ENCODE measurements around the gene FCN3. TPM values are rescaled to one million over a fixed set of nuclear protein-coding genes. Genes with fewer than 3 reads are reported as not detected.

FCN3 gene
- total RNA-seq, 4 donors from 2014 or later = 2.9 to 16.6 (median 10.5) TPM

DNA sequence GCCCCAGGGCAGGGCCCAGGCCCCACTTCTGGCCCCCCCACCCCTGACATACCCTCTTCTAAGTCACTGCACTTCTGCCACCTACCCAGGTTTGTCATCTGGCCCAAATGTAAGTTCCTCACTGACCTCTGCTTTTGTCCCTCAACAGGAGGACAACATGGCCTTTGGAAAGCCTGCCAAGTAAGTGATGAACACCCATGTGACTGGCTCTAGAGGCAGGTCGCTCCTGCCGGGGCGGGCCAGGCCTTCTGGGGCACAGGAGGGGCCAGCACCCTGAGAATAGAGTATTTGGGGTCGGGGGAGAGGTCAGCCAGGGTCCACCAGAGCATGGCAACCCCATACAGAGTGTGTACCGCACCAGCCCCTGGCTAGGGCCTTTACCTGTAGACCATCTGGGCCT is 42.7 kb downstream of the FCN3 start:
- Histone ChIP-seq H3K4me1 (peaks cover 11 to 38% (median 25%) of the 10 kb centered on the region in 4 donors), H3K9me3 (no peaks in the 10 kb centered on the region), H3K27ac (replicated peaks in 1 of 4) (no peak overlapping the region), H3K27me3 (no peaks in the 10 kb centered on the region), H3K4me3 (no peak overlapping the region), H3K36me3 (peaks cover 23 to 95% (median 73%) of the 10 kb centered on the region in 4 donors)
- 67% methylated on average over 3 of the region's 5 CpGs for WGBS
- intact Hi-C loops (cut with DNase I) = loop anchor here (10.0 kb wide), 1 partner anchor 53 kb away; the partner anchor contains the start of gene CD164L2
- DNase-seq (ENCODE audit: extremely low spot score) = no peak
- TF ChIP-seq, protein P1, sequence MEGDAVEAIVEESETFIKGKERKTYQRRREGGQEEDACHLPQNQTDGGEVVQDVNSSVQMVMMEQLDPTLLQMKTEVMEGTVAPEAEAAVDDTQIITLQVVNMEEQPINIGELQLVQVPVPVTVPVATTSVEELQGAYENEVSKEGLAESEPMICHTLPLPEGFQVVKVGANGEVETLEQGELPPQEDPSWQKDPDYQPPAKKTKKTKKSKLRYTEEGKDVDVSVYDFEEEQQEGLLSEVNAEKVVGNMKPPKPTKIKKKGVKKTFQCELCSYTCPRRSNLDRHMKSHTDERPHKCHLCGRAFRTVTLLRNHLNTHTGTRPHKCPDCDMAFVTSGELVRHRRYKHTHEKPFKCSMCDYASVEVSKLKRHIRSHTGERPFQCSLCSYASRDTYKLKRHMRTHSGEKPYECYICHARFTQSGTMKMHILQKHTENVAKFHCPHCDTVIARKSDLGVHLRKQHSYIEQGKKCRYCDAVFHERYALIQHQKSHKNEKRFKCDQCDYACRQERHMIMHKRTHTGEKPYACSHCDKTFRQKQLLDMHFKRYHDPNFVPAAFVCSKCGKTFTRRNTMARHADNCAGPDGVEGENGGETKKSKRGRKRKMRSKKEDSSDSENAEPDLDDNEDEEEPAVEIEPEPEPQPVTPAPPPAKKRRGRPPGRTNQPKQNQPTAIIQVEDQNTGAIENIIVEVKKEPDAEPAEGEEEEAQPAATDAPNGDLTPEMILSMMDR (IDR thresholded peaks at IDR 0.05) = no peak
- no peak for TF ChIP-seq POLR2AphosphoS5 (IDR thresholded peaks at IDR 0.05)
- no peak for TF ChIP-seq POLR2A (IDR thresholded peaks at IDR 0.05; ENCODE audit: low read depth)
- no peak for TF ChIP-seq EP300 (IDR thresholded peaks at IDR 0.05)

DNA sequence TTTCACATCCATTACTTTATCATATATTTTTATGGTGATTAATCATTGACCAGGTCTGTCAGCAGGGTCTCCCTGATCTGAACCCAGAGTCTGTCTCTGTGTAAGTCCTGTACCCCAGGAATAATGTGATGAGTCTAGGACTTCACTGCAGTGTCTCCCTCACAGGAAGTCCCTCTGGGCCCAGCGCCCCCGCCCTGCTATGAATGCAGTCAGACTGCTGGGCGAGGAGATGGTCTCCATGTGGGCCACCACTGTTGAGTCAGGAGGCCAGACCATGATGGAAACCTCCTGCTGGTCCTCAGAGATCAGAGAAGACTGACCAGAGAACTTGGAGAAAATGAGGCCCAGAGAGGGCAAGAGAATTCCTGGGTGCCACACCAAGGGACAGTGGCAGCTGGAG is 43.2 kb downstream of the FCN3 start:
- DNase-seq (ENCODE audit: extremely low spot score) = no peak
- Histone ChIP-seq H3K4me3 (no peak overlapping the region), H3K4me1 (peaks cover 16 to 43% (median 30%) of the 10 kb centered on the region in 4 donors), H3K27ac (replicated peaks in 1 of 4) (no peak overlapping the region), H3K36me3 (peaks cover 23 to 94% (median 70%) of the 10 kb centered on the region in 4 donors), H3K9me3 (no peaks in the 10 kb centered on the region), H3K27me3 (no peaks in the 10 kb centered on the region)
- 67% methylated on average over 1 of the region's 3 CpGs for WGBS
- intact Hi-C loops (cut with DNase I) = loop anchor here (10.0 kb wide), 1 partner anchor 53 kb away; the partner anchor contains the start of gene CD164L2
- TF ChIP-seq POLR2A (IDR thresholded peaks at IDR 0.05; ENCODE audit: low read depth) (no peak), POLR2AphosphoS5 (IDR thresholded peaks at IDR 0.05) (no peak), EP300 (IDR thresholded peaks at IDR 0.05) (no peak)
- TF ChIP-seq, protein P1 (IDR thresholded peaks at IDR 0.05) = no peak

DNA sequence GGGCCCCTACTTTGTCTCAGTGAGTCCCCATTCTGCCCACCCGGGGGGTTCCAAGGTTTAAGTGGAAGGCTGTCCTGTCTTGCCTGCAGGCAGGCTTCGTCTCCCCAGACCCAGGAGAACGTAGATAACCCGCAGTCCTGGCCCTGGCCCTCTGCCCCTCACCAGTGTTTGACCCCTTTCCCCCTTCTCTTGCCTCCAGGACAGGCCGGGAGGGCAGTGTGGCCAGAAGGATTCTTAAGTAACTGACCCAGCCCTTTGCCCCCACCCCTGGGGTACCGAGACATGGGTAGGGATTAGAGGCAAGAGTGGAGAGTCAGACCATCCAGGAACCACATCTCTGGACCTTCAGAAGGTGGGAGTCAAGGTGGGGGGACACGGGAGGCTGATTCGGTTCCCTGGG is 43.8 kb downstream of the FCN3 start:
- Histone ChIP-seq H3K27ac (replicated peaks in 1 of 4) (no peak overlapping the region), H3K36me3 (peaks cover 26 to 91% (median 70%) of the 10 kb centered on the region in 4 donors)
- intact Hi-C loops (cut with DNase I) = loop anchor here (10.0 kb wide), 1 partner anchor 54 kb away; the partner anchor contains the start of gene CD164L2

DNA sequence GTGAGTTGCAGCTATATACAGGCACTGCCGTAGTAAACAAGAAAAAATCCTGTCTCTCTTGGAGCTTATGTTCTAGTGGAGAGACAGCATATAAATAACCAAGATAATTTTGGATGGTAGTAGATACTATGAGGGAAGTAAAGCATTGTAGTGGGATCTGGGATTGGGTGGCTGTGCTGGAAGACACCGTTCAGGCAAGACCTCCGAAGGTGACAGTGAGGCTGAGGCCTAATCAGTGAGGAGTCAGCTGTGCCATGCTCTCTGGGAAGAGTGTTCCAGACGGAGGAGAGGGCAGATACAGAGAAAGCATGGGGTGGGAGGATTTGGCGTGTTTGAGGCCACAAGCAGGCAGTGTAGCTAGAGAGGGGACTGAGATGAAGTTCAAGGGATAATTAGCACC is 46.7 kb downstream of the FCN3 start:
- Histone ChIP-seq H3K27ac (replicated peaks in 1 of 4) (no peak overlapping the region), H3K27me3 (no peaks in the 10 kb centered on the region), H3K4me3 (no peak overlapping the region), H3K36me3 (peaks cover 16 to 77% (median 56%) of the 10 kb centered on the region in 4 donors), H3K9me3 (no peaks in the 10 kb centered on the region), H3K4me1 (peaks cover 50 to 74% (median 57%) of the 10 kb centered on the region in 4 donors)
- TF ChIP-seq POLR2A (IDR thresholded peaks at IDR 0.05; ENCODE audit: low read depth) = no peak
- TF ChIP-seq, protein P1 (IDR thresholded peaks at IDR 0.05) = no peak
- DNase-seq (ENCODE audit: extremely low spot score) = no peak
- intact Hi-C loops (cut with DNase I) = loop anchor here (10.0 kb wide), 1 partner anchor 287 kb away; no protein-coding TSS in a partner anchor
- 84% methylated on average over 5 of the region's 5 CpGs for WGBS

More for the DNA sequence above, 43.8 kb downstream of the FCN3 start:
- H3K9me3 ChIP-seq = no peaks in the 10 kb centered on the region
- no peak overlapping the region for H3K4me3 ChIP-seq
- no peak for DNase-seq (ENCODE audit: extremely low spot score)
- WGBS = 66% methylated on average over 6 of the region's 8 CpGs
- peaks cover 22 to 49% (median 35%) of the 10 kb centered on the region in 4 donors for H3K4me1 ChIP-seq
- no peaks in the 10 kb centered on the region for H3K27me3 ChIP-seq
- no peak for TF ChIP-seq EP300 (IDR thresholded peaks at IDR 0.05)
- no peak for TF ChIP-seq POLR2A (IDR thresholded peaks at IDR 0.05; ENCODE audit: low read depth)
- TF ChIP-seq, protein P1 (IDR thresholded peaks at IDR 0.05) = no peak
- no peak for TF ChIP-seq POLR2AphosphoS5 (IDR thresholded peaks at IDR 0.05)

GRCh38 chr1:27325286-27325685 is 49.3 kb downstream of the FCN3 start:
- TF ChIP-seq POLR2AphosphoS5 (IDR thresholded peaks at IDR 0.05) = no peak
- no peaks in the 10 kb centered on the region for H3K9me3 ChIP-seq
- no peak overlapping the region for H3K27ac ChIP-seq (replicated peaks in 1 of 4)
- peaks cover 48 to 71% (median 64%) of the 10 kb centered on the region in 4 donors for H3K4me1 ChIP-seq
- intact Hi-C loops (cut with DNase I) = loop anchor here (10.0 kb wide), 1 partner anchor 290 kb away; no protein-coding TSS in a partner anchor
- DNase-seq (ENCODE audit: extremely low spot score) = no peak
- no peak overlapping the region for H3K4me3 ChIP-seq
- peaks cover 10 to 51% (median 30%) of the 10 kb centered on the region in 4 donors for H3K36me3 ChIP-seq
- no peaks in the 10 kb centered on the region for H3K27me3 ChIP-seq
- 97% methylated on average over 11 of the region's 15 CpGs for WGBS
